Keratinocyte (primary cell): ENCODE measurements around the gene DCHS1. TPM values are rescaled to one million over a fixed set of nuclear protein-coding genes. Genes with fewer than 3 reads are reported as not detected.

Experiments used
- DNase-seq: peaks from one replicate; pipeline ENCODE4 v3.0.0-alpha.2; 2011; ENCODE audit warnings: low read depth, missing footprints, low spot score
- FAIRE-seq: peaks from 2 replicates; lab custom pipeline; 2011; peaks lifted over from hg19 to GRCh38; lab: Jason Lieb, UNC
- H2AFZ ChIP-seq: 2 replicates; pipeline ENCODE4 v1.6.0; 2012; ENCODE audit warnings: low read length, control low read depth, inconsistent platforms; ENCODE audit not compliant: control insufficient read depth
- H3K27ac ChIP-seq: 2 replicates; pipeline ENCODE4 v1.5.1; 2011; ENCODE audit warnings: low read length; ENCODE audit not compliant: control insufficient read depth, insufficient read depth
- H3K27me3 ChIP-seq: 3 replicates; pipeline ENCODE4 v1.6.0; 2011; ENCODE audit warnings: low read length; ENCODE audit not compliant: control insufficient read depth, insufficient read depth; ENCODE audit errors: extremely low read depth
- H3K36me3 ChIP-seq, 2 experiments: 2 replicates in 1 of 2; 3 replicates in 1 of 2; pipeline ENCODE4 v1.5.1; 2011; ENCODE audit warnings: low read length in 2 of 2, mild to moderate bottlenecking in 1 of 2; ENCODE audit not compliant: control insufficient read depth in 2 of 2, insufficient read depth in 2 of 2; ENCODE audit errors: extremely low read depth in 1 of 2
- H3K4me1 ChIP-seq: 3 replicates; pipeline ENCODE4 v1.5.1; 2011; ENCODE audit warnings: low read length; ENCODE audit not compliant: control insufficient read depth, insufficient read depth; ENCODE audit errors: extremely low read depth
- H3K4me2 ChIP-seq: 3 replicates; pipeline ENCODE4 v1.6.0; 2011; ENCODE audit warnings: low read depth, low read length; ENCODE audit not compliant: control insufficient read depth, insufficient read depth; ENCODE audit errors: extremely low read depth
- H3K4me3 ChIP-seq, 3 experiments: fragments of 200-600 bp in 1 of 3; sonication (generic) in 1 of 3; 2 replicates in 2 of 3; 3 replicates in 1 of 3; pipeline ENCODE4 v1.5.1; 2011 to 2016; ENCODE audit warnings: low read length in 3 of 3, mild to moderate bottlenecking in 3 of 3, control low read depth in 2 of 3, inconsistent platforms in 1 of 3, low read depth in 1 of 3, mixed read lengths in 1 of 3, mixed run types in 1 of 3, moderate library complexity in 1 of 3; ENCODE audit not compliant: control insufficient read depth in 2 of 3, insufficient read depth in 2 of 3; ENCODE audit errors: extremely low read depth in 1 of 3
- H3K79me2 ChIP-seq: 2 replicates; pipeline ENCODE4 v1.6.0; 2012; ENCODE audit warnings: low read length; ENCODE audit not compliant: control insufficient read depth, insufficient read depth
- H3K9ac ChIP-seq: 3 replicates; pipeline ENCODE4 v1.6.0; 2011; ENCODE audit warnings: low read length; ENCODE audit not compliant: control insufficient read depth, insufficient read depth; ENCODE audit errors: extremely low read depth
- H3K9me1 ChIP-seq: 3 replicates; pipeline ENCODE4 v1.6.0; 2011; ENCODE audit warnings: low read length; ENCODE audit not compliant: control insufficient read depth, insufficient read depth; ENCODE audit errors: extremely low read depth
- H3K9me3 ChIP-seq: 2 replicates; pipeline ENCODE4 v1.5.1; 2012; ENCODE audit warnings: low read depth, low read length; ENCODE audit not compliant: control insufficient read depth
- H4K20me1 ChIP-seq: 3 replicates; pipeline ENCODE4 v1.6.0; 2011; ENCODE audit warnings: low read length; ENCODE audit not compliant: control insufficient read depth, insufficient read depth; ENCODE audit errors: extremely low read depth
- EZH2 ChIP-seq: IDR thresholded peaks from one replicate; pipeline ENCODE4 v1.6.1; 2012; ENCODE audit warnings: inconsistent platforms, mild to moderate bottlenecking, low read length, moderate library complexity
- dilution Hi-C: fragments of 300-500 bp; cut with MboI; formaldehyde crosslinking; loops from one replicate; pipeline ENCODE4 v1.7.0; 2020; ENCODE audit warnings: low sequenced_read_pairs; ENCODE audit not compliant: extremely low pct_ligation_motif_present
- polyA plus RNA-seq, 5 experiments: library from polyadenylated mRNA; depleted of rRNA in 3 of 5; stranded (reverse) in 3 of 5; stranded (forward) in 1 of 5; unstranded in 1 of 5; fragments of >200 nt; gene quantifications; 1 replicate in 1 of 5; 2 replicates in 3 of 5; 3 replicates in 1 of 5; pipeline versions ENCODE4 v1.2.1 to v1.2.3, GENCODE V29; 2011 to 2012; ENCODE audit warnings: missing spikeins in 2 of 5, low read depth in 1 of 5, low replicate concordance in 1 of 5
- TF ChIP-seq, protein P1 (sequence below), 3 experiments: IDR thresholded peaks in 1 of 3; conservative IDR thresholded peaks in 1 of 3; optimal IDR thresholded peaks in 1 of 3; 2 replicates in 2 of 3; 3 replicates in 1 of 3; pipeline versions ENCODE3 to v1.5.1; 2011; ENCODE audit warnings: low read length in 3 of 3, mild to moderate bottlenecking in 3 of 3, moderate library complexity in 2 of 3, control low read depth in 1 of 3, inconsistent platforms in 1 of 3; ENCODE audit not compliant: insufficient read depth in 2 of 3; ENCODE audit errors: extremely low read depth in 1 of 3

The DCHS1 gene
- polyA plus RNA-seq, 1 donor (not counting 4 experiments of a cell fraction or from before 2014, with no cell fraction given) = 0.03 TPM

DNA sequence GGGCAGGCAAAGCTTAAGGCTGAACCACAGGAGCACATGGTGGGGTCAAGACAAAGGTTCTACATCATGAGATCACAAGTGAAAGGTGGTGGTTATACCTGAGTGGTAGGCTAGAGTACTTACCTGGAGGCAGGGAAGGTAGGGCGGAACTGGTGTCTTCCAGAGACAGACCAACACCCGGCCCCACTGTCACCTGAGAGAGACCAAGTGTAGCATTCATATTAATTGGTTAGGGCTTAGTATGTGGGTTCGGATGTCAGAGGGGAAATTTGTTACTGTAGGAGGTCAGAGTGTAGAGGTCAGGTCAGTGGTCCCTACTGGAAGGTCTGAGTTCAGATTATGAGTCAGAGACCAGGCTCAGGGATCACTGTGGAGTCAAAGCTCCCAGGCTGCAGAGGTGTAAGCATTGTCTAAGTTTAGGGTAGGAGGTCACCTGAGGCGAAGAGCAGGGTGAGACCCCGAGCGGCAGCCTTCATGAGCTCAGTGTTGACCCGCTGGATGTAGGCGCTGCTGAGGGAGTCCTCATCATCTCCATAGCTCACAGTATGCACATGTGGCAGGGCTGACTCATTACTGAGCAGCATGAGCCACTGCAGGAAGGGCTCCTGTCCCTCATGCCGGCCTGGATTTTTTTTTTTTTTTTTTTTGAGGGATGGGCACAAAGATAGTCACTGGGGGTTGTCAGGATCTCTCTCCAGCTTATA, 39.6 kb downstream of the DCHS1 start:
- Histone ChIP-seq H3K79me2 (peaks cover 10% of the 10 kb centered on the region), H3K9ac (no peak overlapping the region), H3K4me2 (no peak overlapping the region), H2AFZ (no peak overlapping the region), H3K27ac (no peak overlapping the region), H3K4me3 (no peak overlapping the region), H3K9me1 (no peaks in the 10 kb centered on the region), H3K9me3 (no peaks in the 10 kb centered on the region), H3K4me1 (peaks cover 23% of the 10 kb centered on the region), H4K20me1 (no peaks in the 10 kb centered on the region), H3K27me3 (no peaks in the 10 kb centered on the region), H3K36me3 (peaks cover 24 to 26% of the 10 kb centered on the region in 2 experiments)
- dilution Hi-C loops = no loop called here
- DNase-seq (no peak), FAIRE-seq (no peak)
- no peak for TF ChIP-seq EZH2
- TF ChIP-seq, protein P1, sequence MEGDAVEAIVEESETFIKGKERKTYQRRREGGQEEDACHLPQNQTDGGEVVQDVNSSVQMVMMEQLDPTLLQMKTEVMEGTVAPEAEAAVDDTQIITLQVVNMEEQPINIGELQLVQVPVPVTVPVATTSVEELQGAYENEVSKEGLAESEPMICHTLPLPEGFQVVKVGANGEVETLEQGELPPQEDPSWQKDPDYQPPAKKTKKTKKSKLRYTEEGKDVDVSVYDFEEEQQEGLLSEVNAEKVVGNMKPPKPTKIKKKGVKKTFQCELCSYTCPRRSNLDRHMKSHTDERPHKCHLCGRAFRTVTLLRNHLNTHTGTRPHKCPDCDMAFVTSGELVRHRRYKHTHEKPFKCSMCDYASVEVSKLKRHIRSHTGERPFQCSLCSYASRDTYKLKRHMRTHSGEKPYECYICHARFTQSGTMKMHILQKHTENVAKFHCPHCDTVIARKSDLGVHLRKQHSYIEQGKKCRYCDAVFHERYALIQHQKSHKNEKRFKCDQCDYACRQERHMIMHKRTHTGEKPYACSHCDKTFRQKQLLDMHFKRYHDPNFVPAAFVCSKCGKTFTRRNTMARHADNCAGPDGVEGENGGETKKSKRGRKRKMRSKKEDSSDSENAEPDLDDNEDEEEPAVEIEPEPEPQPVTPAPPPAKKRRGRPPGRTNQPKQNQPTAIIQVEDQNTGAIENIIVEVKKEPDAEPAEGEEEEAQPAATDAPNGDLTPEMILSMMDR (optimal IDR thresholded peaks at IDR 0.05 in 1 of 3, IDR thresholded peaks at IDR 0.05 in 1 of 3, conservative IDR thresholded peaks at IDR 0.05 in 1 of 3; ENCODE audit: extremely low read depth in 1 of 3, insufficient read depth in 2 of 3, low read length in 3 of 3) = no peak

DNA sequence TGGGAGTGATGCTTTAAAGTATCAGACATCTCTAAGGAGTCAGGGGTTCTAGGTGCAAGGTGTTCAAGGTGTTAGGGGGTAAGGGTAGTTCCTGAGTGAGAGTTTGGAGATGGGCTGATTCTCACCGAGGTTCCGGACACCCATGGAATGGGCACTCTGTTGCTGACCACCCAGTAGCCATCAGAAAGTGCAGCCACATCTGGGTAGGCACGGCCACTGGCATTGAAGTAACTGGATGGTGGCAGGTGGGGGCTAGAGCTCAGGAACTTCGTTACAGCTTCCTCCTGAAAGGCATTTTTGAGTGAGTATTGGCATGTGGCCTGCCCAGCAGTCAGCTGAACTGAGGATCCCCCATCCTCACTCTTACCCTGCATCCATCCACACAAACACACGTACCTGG, 40.6 kb downstream of the DCHS1 start:
- Histone ChIP-seq H3K27me3 (no peaks in the 10 kb centered on the region), H3K4me3 (no peak overlapping the region), H3K4me2 (no peak overlapping the region), H3K9ac (no peak overlapping the region), H3K9me3 (no peaks in the 10 kb centered on the region), H3K27ac (no peak overlapping the region), H2AFZ (no peak overlapping the region), H3K9me1 (no peaks in the 10 kb centered on the region), H4K20me1 (no peaks in the 10 kb centered on the region), H3K79me2 (peaks cover 17% of the 10 kb centered on the region), H3K36me3 (peaks cover 29 to 36% of the 10 kb centered on the region in 2 experiments), H3K4me1 (peaks cover 25% of the 10 kb centered on the region)
- DNase-seq = no peak
- dilution Hi-C loops = no loop called here
- TF ChIP-seq, protein P1 (optimal IDR thresholded peaks at IDR 0.05 in 1 of 3, IDR thresholded peaks at IDR 0.05 in 1 of 3, conservative IDR thresholded peaks at IDR 0.05 in 1 of 3; ENCODE audit: extremely low read depth in 1 of 3, insufficient read depth in 2 of 3, low read length in 3 of 3) = no peak
- no peak for TF ChIP-seq EZH2
- no peak for FAIRE-seq
